SIG-M5 treated with dmso at 0.1 percent for 504 hours (cell line): ENCODE measurements around the gene THAP4.
"Not testable (repeated sequence)": the region's sequence is repeated elsewhere in the genome, so short reads cannot be mapped to it uniquely, and the experiment has no call there.

Experiments
- DNase-seq: peaks from one replicate; lab custom pipeline; 2025; ENCODE audit not compliant: unreplicated experiment; lab: John Stamatoyannopoulos, UW

Gene THAP4

GRCh38 chr2:241590496-241591455 lies 46.2 kb downstream of the THAP4 start:
- not testable (repeated sequence) for DNase-seq

GRCh38 chr2:241589863-241590262 lies 47.1 kb downstream of the THAP4 start:
- not testable (repeated sequence) for DNase-seq

DNA sequence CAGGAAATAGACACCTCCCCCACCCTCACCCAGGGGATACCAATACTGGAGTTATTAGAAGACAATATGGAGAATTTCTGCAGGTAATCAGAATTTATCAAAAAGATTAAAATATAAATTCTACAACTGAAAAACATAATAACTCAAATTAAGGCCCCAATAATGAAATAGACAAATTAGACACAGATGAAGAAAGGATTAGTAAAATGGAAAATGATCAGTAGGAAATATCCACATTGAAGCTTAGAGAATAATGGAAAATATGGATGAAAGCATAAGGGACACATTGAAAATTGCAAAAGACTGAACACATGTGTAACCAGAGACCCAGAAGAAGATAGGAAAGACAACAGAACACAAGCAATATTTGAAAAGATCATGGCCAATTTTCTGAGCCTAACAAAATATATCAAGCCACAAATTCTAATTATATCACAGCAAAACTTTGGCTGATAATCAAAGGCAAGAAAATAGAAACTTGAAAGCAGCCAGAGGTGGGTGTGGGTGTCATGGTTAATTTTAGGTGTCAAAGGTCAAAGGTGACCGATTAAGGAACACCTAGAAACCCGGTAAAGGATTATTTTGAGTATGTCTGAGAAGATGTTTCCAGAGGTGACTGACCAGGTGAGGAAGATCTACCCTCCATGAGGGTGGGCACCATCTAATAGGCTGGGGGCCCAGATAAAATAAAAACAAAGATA lies 50.2 kb downstream of the THAP4 start:
- no peak for DNase-seq

DNA sequence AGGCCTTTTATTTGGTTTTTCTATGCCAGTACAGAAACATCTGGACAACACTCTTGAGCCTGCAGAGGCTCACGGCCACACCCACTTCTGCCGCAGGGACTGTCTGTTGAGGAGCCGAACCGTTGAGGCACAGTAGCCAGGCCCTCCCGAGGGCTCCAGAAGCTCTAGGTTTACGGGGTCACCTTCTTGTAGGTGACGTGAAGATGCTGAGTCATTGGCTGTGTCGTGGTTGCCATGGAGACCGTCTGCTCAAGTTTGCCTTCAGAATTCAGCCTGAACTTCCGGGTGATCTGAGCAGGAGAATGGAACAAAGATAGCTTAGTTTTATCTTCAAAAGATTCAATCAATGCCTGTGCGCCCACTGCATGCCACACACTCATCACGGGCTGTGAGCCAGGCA lies 52.5 kb downstream of the THAP4 start:
- peak; percentile 22 for DNase-seq

DNA sequence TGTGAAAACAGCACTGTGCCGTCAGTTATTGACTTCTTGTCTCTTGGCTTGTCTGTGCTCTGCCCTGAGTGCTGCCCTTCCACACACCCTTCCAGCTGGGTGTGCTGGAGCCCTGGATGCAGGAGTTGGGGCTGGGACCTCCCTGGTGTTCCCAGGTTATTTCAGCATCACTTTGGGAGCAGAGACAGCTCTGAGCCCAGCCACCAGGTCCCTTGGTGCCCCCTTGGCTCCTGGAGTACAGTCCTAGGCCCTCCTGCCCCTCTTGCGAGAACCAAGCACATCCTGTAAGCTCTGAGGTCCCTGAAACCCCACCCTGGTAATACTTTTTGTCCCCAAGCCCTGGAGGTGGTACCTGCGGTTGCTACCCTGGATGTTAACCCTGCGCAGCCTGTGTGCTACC lies 54.2 kb downstream of the THAP4 start:
- no peak for DNase-seq

GRCh38 chr2:241582328-241582727 lies 54.6 kb downstream of the THAP4 start:
- no peak for DNase-seq

DNA sequence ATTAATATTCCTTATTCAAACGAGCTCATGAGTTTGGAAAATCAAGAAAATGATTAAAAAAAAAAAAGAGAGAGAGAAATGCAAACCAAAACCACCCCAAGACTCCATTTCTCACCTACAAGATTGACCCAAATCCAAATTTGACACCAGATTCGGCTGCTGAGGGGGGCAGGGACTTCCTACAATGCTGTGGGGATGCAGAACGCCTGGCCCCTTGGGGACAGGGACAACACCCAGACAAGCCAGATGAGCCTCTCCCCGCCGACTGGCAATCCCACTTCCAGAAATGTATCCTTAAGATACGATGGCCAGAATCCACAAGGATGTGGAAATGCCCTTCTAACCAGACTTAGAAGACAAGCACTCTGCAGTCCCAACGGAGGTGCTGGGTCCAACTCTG lies 57.7 kb downstream of the THAP4 start:
- no peak for DNase-seq

DNA sequence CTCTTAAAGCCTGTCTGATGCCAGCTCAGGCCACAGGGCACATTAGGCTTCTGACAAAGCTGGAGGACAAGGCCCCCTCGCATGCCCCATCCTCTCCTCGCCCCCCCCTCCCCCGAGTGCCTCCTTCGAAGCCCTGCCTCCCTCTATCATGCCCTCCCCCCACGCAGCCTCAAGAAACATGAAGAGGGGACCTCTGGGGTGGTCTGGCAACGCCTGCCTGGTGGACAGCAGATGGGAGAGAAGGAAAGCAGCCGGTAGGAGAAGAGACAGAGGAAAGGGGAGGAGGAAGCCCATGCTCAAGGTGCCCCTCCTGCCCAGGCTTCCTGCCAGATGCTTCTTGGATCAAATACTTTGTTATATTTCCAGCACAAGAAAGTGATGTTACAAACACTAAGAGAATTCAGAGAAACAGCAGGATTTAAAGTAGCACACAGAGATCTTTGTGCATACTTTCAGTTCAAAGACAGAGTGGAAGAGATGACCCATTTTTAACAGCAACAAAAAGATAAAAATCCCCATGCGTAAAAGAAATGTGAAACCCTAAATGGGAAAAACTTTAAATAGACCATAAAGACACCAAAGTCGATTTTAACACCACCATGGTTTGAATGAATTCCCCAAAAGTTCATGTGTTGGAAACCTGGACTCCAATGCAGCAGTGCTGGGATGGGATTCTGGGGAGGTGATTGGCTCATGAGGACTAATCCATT lies 59.4 kb downstream of the THAP4 start:
- DNase-seq: no peak

- DNase-seq: no peak
Measured at GRCh38 chr2:241576293-241576654, 60.7 kb downstream of the THAP4 start.

GRCh38 chr2:241575624-241576292 lies 61.2 kb downstream of the THAP4 start:
- DNase-seq: no peak

- no peak for DNase-seq
Measured at GRCh38 chr2:241574911-241575623, 61.9 kb downstream of the THAP4 start.

DNA sequence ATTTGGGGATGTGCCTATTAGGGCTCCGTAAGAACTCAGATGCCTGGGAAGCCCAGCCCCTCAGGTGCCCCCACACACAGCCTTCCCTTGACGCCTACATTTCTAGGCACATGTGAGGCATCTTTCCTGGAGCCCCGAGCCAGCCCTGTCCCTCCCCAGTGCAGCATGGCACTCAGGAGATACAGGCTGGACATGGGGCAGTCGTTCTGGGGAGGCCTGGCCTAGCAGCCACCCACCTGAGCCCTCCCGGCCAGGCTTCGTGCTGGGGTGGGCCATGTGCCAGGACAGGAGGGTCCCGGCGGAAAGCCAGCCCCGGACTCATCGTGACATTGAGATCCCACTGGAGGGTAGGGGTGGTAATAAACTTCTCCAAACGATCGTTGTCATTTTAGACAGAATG lies 63.2 kb downstream of the THAP4 start:
- no peak for DNase-seq

DNA sequence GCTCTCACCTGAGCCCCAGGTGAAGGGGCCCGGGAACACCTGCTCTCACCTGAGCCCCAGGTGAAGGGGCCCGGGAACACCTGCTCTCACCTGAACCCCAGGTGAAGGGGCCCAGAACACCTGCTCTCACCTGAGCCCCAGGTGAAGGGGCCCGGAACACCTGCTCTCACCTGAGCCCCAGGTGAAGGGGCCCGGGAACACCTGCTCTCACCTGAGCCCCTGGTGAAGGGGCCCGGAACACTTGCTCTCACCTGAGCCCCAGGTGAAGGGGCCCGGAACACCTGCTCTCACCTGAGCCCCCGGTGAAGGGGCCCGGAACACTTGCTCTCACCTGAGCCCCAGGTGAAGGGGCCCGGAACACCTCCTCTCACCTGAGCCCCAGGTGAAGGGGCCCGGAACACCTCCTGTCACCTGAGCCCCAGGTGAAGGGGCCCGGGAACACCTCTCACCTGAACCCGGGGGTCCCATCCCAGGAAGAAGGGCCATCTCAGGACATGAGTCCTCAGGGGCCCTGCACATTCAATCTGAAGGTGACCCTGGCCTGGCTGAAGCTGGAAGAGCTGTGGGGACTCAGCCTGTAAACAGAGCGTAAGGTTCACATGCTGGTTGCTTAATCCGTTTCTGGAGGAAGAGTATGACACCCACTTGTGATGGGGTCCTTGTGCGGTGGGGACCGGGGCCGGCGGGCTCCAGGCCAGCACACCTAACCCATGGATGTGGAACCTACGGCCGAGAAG lies 63.9 kb downstream of the THAP4 start:
- not testable (repeated sequence) for DNase-seq

DNA sequence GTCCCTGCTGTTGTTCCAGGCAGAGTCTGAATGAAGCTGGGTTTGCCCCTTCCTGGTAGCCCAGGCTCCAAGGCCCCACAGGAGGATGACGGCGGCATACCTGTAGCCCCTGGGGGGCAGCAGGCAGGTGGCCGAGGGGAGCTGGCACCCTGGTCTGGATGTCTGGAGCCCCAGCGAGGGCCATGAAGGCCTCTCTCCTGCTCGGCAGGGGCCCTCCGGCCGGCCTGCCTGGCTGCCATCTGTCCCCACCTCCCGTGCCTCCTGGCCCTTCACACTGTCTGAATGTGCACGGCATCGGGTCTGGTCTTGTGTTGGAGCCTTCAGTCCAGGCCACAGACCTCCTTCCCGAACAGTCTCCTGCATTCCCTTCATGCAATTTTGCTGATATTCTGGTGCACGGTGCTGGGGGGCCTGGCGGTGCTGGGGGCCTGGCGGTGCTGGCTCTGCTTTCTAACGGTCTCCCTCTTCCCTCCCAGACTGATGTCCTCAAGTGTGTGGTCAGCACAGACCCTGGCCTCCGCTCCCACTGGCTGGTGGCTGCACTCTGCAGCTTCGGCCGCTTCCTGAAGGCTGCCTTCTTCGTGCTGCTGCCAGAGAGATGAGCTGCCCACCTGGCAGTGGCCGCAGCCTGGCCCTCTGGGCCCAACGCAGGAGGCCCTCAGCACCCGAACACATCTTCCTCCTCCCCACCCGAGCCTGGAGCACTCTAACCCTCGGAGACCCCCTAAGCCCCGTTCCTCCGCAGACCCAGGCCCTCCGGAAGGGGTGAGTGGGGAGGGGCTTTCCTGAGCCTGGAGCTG lies 64.9 kb downstream of the THAP4 start:
- no peak for DNase-seq

DNA sequence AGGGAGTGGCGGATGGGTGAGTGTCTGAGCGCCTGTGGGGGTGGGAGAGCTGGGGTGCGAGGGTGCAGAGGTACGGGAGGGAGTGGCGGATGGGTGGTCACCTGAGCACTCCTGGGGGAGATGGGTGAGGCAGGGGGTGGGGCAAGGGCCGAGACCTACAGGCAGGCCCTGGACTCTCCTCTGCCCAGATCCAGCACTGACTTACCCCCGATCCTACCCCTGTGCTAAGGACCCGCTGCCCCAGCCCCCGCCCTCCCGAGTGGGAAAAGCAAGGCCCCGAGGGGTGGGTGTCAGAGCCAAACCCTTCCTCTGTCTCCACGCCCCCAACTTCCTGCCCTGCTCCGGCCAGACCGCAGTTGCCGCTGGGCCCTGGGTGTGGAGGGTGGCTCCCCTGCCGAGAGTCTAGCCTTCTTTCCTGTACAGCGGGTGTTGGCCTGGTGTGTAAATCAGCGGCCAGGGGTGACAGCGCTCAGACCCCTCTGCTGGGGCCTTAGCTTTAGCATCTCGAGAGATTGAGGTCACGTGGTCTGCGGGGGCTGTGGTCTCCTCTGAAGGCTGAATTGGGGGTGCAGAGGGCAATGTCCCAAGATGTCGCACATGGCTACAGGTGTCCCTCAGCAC lies 65.9 kb downstream of the THAP4 start:
- no peak for DNase-seq

GRCh38 chr2:241569831-241570281 lies 67.1 kb downstream of the THAP4 start:
- DNase-seq: no peak

DNA sequence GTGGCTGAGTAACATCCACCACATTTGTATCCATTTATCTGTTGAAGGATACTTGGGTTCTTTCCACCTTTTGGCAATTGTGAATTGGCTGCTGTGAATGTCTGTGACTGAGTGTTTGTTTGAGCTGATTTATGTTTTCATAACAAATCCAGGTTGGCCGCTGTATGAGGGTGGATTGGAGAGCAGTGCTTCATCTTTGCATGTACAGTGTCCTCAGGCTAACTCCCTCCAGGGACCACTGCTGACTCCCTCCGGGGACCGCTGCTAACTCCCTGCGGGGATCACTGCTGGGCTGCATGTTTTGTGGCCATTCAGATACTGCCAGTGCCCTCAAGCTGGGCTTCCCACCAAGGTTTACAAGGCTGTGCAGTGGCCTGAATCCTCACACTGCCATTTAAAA lies 68.2 kb downstream of the THAP4 start:
- no peak for DNase-seq

GRCh38 chr2:241567776-241568175 lies 69.2 kb downstream of the THAP4 start:
- no peak for DNase-seq
